Tibial nerve (tissue), 4 donors: ENCODE data around the gene CUL1.

ENCODE experiments used
- EP300 ChIP-seq, 2 donors: sonication (generic); formaldehyde crosslinking; IDR thresholded peaks; one replicate each; pipeline ENCODE4 v1.6.1; 2017; ENCODE audit warnings: antibody characterized with exemption in 2 of 2, mild to moderate bottlenecking in 1 of 2
- POLR2A ChIP-seq, 2 donors: fragments of 450-650 bp; IDR thresholded peaks; one replicate each; pipeline ENCODE4 v1.6.1; 2017; ENCODE audit warnings: antibody characterized with exemption in 2 of 2, mild to moderate bottlenecking in 2 of 2, moderate library complexity in 2 of 2
- TF ChIP-seq, protein P1 (sequence below), 5 experiments: fragments of 200-600 bp in 3 of 5; fragments of 450-650 bp in 2 of 5; sonication (generic) in 3 of 5; IDR thresholded peaks; one replicate each; pipeline ENCODE4 v1.5.1; 2016 to 2019; ENCODE audit warnings: antibody characterized with exemption in 5 of 5, mild to moderate bottlenecking in 3 of 5, moderate library complexity in 2 of 5

DNA sequence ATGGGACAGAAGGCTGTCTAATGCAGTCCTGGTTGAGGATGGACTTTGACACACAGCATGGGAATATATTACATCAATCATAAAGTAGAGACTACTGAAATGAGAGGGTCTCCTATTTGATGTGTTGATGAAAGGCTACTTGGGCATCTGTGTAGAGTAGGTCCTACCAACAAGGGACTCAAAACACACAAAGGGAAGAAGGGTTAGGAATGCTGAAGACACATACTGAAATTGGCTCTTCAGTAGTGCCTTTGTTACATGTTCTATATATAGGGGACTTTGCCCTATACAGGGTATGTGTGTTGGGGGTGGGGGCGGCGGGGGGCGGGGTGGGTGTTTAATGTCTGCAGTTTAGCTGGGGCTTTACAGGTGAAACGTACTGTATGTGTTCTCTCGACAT is 7.7 kb downstream of the CUL1 start:
- TF ChIP-seq, protein P1, sequence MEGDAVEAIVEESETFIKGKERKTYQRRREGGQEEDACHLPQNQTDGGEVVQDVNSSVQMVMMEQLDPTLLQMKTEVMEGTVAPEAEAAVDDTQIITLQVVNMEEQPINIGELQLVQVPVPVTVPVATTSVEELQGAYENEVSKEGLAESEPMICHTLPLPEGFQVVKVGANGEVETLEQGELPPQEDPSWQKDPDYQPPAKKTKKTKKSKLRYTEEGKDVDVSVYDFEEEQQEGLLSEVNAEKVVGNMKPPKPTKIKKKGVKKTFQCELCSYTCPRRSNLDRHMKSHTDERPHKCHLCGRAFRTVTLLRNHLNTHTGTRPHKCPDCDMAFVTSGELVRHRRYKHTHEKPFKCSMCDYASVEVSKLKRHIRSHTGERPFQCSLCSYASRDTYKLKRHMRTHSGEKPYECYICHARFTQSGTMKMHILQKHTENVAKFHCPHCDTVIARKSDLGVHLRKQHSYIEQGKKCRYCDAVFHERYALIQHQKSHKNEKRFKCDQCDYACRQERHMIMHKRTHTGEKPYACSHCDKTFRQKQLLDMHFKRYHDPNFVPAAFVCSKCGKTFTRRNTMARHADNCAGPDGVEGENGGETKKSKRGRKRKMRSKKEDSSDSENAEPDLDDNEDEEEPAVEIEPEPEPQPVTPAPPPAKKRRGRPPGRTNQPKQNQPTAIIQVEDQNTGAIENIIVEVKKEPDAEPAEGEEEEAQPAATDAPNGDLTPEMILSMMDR (IDR thresholded peaks at IDR 0.05): no peak
- TF ChIP-seq POLR2A (IDR thresholded peaks at IDR 0.05): no peak
- no peak for TF ChIP-seq EP300 (IDR thresholded peaks at IDR 0.05)
